Measurements from ENCODE around the gene RYR2.

RYR2 gene

GRCh38 chr1:237467320-237467719, 425.3 kb downstream of the RYR2 start:
- DNase-seq (ENCODE audit: low spot score): no peak

- no peak for DNase-seq (ENCODE audit: low spot score)
These were observed 428.8 kb downstream of the RYR2 start for GRCh38 chr1:237470712-237471338.

- DNase-seq (ENCODE audit: low spot score): no peak
These were observed 429.4 kb downstream of the RYR2 start for GRCh38 chr1:237471377-237471776.

GRCh38 chr1:237471956-237472355, 430.0 kb downstream of the RYR2 start:
- DNase-seq (ENCODE audit: low spot score): no peak

- no peak for DNase-seq (ENCODE audit: low spot score)
These were observed 431.9 kb downstream of the RYR2 start for GRCh38 chr1:237473854-237474253.

GRCh38 chr1:237478082-237478481, 436.1 kb downstream of the RYR2 start:
- no peak for DNase-seq (ENCODE audit: low spot score)

GRCh38 chr1:237478842-237479241, 436.9 kb downstream of the RYR2 start:
- no peak for DNase-seq (ENCODE audit: low spot score)

- no peak for DNase-seq (ENCODE audit: low spot score)
These were observed 440.8 kb downstream of the RYR2 start for GRCh38 chr1:237482777-237483176.

GRCh38 chr1:237492359-237492758, 450.4 kb downstream of the RYR2 start:
- no peak for DNase-seq (ENCODE audit: low spot score)

- no peak for DNase-seq (ENCODE audit: low spot score)
These were observed 458.6 kb downstream of the RYR2 start for GRCh38 chr1:237500566-237500965.

- no peak for DNase-seq (ENCODE audit: low spot score)
These were observed 461.3 kb downstream of the RYR2 start for GRCh38 chr1:237503292-237503691.

- no peak for DNase-seq (ENCODE audit: low spot score)
These were observed 465.0 kb downstream of the RYR2 start for GRCh38 chr1:237507005-237507404.

- no peak for DNase-seq (ENCODE audit: low spot score)
These were observed 467.8 kb downstream of the RYR2 start for GRCh38 chr1:237509748-237510147.

- no peak for DNase-seq (ENCODE audit: low spot score)
These were observed 483.1 kb downstream of the RYR2 start for GRCh38 chr1:237525102-237525501.

- no peak for DNase-seq (ENCODE audit: low spot score)
These were observed 485.8 kb downstream of the RYR2 start for GRCh38 chr1:237527761-237528160.

GRCh38 chr1:237528545-237528944, 486.6 kb downstream of the RYR2 start:
- DNase-seq (ENCODE audit: low spot score): no peak

GRCh38 chr1:237539055-237539454, 497.1 kb downstream of the RYR2 start:
- DNase-seq (ENCODE audit: low spot score): no peak

GRCh38 chr1:237542525-237543418, 500.8 kb downstream of the RYR2 start:
- DNase-seq (ENCODE audit: low spot score): no peak

GRCh38 chr1:237553078-237553477, 511.1 kb downstream of the RYR2 start:
- no peak for DNase-seq (ENCODE audit: low spot score)

- DNase-seq (ENCODE audit: low spot score): no peak
These were observed 514.9 kb downstream of the RYR2 start for GRCh38 chr1:237556911-237557310.

- DNase-seq (ENCODE audit: low spot score): peak; percentile 61
These were observed 520.3 kb downstream of the RYR2 start for GRCh38 chr1:237562242-237562823.

- no peak for DNase-seq (ENCODE audit: low spot score)
These were observed 523.3 kb downstream of the RYR2 start for GRCh38 chr1:237565236-237565635.

GRCh38 chr1:237566581-237566980, 524.6 kb downstream of the RYR2 start:
- no peak for DNase-seq (ENCODE audit: low spot score)
